Measurements from ENCODE around the gene PACSIN1. TPM values are rescaled to one million over a fixed set of nuclear protein-coding genes. Genes with fewer than 3 reads are reported as not detected.

The PACSIN1 gene
- total RNA-seq, 2 experiments from 2014 or later, result 0.11 to 0.13 TPM

DNA sequence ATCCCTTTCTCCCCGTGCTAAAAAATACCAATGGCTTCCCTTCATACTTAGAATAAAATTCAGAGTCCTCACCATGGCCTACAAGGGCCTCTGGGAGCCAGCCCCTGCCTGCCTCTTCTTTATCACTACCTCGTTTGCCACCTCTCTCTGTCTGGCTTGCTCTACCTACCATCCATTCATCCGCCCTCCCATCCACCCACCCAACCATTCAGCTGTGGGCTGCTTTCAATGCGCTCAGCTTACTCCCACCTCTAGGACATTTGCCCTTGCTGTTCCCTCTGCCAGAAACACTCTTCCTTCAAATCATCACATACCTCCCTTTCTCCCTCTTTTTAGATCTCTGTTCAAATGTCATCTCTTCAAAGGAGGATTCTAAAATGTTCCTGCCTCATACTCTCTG, 44.4 kb downstream of the PACSIN1 start:
- CTCF ChIA-PET, result interaction anchor here (0.6 kb wide), 1 partner anchor 91 kb away, joined by 5 read pairs; no protein-coding TSS in a partner anchor

DNA sequence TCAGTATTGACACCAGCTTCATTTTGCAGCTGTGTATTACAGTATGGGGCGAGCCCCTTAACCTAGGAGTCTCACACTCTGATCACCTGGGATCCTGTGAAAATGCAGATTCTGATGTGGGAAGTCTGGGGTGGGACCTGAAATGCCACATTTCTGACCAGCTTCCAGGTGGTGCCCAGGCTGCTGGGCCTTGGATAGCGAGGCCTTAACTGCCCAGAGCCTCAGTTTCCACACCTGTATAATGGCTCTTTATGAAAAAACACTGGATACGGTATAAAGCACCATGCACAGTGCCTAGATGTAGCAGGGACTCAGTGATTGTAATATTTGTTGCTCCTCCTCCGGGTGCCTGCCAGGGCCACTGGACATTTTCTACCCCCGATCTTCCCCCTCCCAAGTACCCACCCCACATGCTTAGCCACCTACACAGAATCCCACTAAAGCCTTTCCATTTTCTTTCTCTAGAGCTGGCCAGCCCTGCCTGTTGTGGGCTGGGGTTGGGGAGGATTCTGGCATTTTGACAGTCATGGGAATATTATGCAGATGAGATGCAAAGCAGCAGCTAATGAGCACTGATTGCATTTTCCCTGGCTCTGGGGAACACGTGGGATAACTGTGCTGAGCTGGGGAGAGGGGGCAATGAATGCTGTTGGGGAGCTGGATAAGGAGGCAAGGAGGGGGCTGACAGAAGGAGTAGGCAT, 45.5 kb downstream of the PACSIN1 start:
- ChIA-PET CTCF (no interaction called here), POLR2A (no interaction called here)

More for the DNA sequence above, 44.4 kb downstream of the PACSIN1 start:
- POLR2A ChIA-PET, result no interaction called here

GRCh38 chr6:34511915-34512737, 46.2 kb downstream of the PACSIN1 start:
- ChIA-PET CTCF (no interaction called here), POLR2A (no interaction called here)

DNA sequence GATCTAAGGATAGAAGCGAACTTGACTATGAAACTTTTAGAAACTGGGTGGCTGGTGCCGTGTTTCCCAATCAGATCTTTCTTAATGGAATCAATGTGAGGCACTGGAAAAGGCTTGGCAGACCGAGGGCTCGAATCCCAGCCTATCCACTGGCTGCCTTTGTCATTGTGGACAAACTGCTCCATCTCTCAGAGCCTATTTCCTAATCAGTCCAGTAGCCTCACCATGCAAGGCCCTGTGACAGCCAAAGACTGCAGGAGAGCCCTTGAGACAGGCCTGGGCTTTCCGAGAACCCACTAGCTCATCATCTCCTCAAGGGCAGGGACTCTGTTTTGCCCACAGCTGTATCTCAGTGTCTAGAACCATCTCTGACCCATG, 46.9 kb downstream of the PACSIN1 start:
- ChIA-PET CTCF (no interaction called here), POLR2A (no interaction called here)

- CTCF ChIA-PET, result no interaction called here
- POLR2A ChIA-PET, result no interaction called here
Measured at GRCh38 chr6:34513646-34514045, 47.8 kb downstream of the PACSIN1 start.

DNA sequence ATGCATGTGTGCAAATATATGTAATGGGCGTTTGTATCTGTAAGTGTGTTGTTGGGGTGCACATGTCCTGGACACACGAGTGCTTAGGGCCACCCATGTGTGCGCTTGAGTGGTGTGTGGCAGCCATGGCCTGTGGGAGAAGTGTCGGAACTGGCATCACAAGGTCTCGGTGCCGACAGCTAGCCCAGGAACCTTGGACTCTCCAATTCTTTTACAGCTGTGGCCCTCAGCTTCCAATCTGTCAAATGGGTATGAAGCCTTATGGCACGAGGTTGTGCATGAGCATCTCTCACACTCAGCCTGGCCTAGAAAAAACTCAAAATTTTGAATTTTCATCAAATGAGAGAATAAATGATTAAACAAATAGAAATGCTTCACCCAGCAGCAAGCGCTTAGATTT, 48.2 kb downstream of the PACSIN1 start:
- ChIA-PET CTCF (no interaction called here), POLR2A (no interaction called here)

DNA sequence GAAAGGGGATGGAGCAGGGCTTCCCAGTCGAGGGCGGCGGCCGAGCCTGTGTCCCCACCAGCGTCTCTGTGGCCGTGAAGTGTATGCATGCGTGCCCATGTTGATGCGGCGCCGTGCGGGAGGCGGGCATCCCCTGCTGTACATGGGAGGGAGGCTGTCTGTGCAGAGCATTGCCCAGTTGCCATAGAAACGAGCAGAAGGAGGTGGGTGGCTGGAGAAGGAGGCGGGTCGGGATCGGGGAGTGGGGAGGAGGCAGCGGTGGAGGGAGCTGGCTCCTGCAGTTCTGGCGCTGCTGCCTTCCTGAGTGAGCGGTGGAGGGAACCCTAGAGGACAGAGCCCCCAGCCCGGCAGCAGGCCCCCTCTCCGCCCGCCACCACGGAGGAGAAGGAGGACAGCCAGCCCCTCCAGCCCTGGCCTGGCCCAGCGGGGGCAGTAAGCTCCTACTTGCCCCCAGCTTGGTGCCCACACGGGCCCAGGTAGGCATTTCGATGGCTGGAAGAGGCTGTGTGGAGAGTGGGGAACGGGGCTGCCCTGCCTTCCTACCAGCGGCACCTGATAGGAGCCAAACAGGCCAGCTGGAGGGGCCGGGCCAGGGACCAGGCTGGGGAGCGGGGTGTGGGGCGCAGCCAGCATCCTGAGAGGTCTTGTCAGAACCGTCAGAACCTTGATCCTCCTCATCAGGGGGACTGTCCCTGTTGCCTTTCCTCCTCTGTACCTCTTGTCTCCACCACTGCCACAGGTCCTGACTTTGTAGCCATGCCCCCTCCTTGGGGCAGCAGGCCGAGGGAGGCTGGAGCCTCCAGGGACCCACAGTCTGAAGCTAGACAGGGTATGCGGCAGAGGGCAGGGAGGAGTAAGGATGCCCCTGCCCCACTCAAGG, 49.0 kb downstream of the PACSIN1 start:
- POLR2A ChIA-PET, result no interaction called here
- CTCF ChIA-PET, result no interaction called here

DNA sequence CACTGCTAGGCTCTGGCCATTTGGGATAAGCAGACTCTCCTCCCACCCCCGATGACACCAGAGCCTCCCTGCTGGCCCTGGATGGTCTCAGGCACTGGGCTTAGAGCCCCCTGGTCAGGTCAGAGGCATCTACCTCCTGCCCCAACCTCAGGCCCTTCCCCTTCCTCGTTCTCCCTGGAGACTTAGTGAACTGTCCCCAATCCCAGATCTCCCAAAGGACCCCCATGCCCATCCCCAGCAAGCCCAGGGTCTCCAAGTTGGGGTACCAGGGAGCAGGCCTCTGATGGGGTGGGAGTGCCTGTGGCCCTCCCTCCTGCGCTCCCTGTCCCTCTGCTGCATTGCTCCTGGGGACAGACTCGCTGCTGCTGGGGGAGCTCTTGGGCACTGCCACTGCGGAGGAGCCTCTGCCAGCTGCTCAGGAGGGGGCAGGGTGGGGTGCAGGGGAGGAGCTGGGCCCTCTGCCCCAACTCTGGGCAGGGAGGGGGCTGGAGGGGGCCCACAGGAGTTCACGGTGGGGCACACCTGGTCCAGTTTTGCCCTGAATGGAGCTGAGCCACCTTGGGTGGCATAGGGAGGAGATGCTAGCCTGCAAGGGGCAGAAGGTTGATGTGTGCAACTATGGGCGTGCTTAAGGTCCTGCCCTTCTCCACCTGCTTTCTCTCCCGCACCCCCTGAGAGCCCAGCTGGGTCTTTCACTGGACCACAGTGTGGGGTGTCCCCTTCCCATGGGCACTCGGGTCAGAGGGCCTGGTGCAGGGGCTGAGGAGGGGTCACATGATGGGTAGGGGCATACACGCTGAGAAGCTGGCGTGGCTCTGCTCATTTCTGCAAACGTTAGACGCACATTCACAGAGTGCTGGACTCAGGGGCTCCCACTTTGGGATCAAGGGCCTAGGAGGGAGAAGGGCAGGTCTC, 49.9 kb downstream of the PACSIN1 start:
- ChIA-PET POLR2A (no interaction called here), CTCF (no interaction called here)

- ChIA-PET POLR2A (no interaction called here), CTCF (no interaction called here)
Measured at GRCh38 chr6:34516391-34517324, 50.8 kb downstream of the PACSIN1 start.

DNA sequence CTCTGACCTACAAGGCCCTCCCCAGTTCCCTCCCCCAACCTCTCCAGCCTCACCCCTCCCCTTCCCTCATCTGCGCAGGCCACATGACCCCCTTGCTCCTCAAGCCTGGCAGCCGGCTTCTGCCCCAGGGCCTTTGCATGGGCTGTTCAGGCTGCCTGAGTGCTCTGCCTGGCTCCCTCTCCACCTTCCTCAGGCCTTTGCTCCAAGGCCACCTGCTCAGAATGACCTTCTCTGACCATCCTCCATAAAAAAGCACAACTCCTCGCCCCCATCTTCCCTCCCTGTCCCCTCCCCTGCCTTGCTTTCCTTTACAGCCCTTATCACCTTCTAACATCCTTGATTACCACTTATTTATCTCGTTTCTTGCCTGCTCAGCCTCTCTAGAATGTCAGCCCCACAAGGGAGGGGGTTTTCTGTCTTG, 51.6 kb downstream of the PACSIN1 start:
- POLR2A ChIA-PET, result no interaction called here
- CTCF ChIA-PET, result no interaction called here

- CTCF ChIA-PET, result no interaction called here
- POLR2A ChIA-PET, result no interaction called here
Measured at GRCh38 chr6:34517966-34518365, 52.1 kb downstream of the PACSIN1 start.

DNA sequence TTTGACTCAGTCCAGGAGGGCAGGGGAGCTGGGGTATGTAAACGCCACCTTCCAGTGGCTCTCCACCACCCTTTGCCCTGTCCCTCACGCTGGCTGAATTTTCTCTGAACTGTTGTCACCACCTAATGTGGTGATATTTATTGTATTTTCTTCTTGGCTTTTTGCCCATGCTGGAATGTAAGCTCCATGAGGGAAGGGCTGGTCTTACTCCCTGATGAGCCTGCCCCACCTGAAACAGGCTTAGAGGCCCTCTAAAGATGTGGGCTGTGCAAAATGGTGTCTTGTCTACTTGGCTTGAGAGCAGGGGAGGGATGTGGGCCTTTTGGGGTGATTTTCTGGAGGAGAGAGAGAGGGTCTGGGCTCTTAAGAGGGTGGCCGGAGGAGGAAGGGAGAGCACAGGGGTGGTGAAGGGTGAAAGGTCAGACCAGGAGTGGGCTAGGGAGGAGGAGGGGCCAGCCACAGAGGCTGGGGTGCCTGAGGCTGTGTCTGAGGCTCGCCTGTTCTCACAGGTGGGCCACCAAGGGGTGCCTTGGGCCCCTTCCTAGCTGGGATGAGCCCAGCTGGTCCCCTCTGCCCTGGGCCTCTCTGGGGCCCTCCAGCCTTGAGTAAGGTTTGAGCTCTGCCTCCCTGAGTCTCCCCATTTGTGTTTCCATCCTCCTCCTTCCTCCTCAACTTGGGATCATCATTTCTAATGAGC, 52.9 kb downstream of the PACSIN1 start:
- POLR2A ChIA-PET, result no interaction called here
- CTCF ChIA-PET, result no interaction called here

GRCh38 chr6:34519971-34520644, 54.2 kb downstream of the PACSIN1 start:
- ChIA-PET CTCF (interaction anchor here (0.8 kb wide), 1 partner anchor 23 kb away, joined by 3 read pairs; no protein-coding TSS in a partner anchor), POLR2A (no interaction called here)

- CTCF ChIA-PET, result no interaction called here
- POLR2A ChIA-PET, result no interaction called here
Measured at GRCh38 chr6:34520645-34521462, 55.0 kb downstream of the PACSIN1 start.

DNA sequence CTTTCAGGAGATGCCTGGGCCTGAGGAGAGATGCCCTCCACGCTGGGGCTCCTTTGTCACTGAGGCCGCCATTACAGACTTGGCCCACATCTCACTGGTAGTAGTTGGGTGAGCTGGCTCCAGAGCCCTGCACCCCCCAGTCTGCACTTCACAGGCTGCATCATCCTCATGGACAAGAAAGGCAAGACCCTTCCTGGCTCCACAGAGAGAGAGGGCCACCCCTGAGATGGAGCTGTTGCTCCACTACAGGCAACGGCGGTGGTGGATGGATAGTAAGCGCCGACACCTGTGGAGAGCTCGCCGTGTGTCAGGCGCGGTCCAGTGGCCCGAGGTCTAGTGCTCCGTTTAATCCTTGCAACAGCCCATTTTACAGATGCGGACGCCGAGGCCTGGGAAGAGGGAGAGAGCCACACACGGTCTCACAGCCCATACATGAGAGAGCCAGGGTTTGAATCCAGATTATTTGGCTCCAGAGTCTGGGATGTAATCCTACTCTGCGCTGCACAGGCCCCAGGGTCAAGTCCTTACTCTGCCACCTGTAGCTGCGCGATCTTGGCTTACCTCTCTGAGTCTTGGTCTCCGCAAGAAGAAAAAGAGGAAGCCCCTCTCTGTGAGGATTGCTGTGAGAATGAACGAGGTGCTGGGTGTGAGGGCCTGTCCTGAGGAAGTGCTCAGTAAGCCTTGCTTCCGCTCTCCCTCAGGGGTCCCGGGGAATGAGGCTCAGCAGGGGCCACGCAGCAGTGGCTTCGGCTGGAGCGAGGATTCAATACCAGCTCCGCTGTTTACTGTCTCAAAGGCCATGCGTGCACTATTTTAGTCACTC, 55.8 kb downstream of the PACSIN1 start:
- ChIA-PET CTCF (interaction anchor here (1.2 kb wide), 1 partner anchor 62 kb away, joined by 4 read pairs; no protein-coding TSS in a partner anchor), POLR2A (no interaction called here)

DNA sequence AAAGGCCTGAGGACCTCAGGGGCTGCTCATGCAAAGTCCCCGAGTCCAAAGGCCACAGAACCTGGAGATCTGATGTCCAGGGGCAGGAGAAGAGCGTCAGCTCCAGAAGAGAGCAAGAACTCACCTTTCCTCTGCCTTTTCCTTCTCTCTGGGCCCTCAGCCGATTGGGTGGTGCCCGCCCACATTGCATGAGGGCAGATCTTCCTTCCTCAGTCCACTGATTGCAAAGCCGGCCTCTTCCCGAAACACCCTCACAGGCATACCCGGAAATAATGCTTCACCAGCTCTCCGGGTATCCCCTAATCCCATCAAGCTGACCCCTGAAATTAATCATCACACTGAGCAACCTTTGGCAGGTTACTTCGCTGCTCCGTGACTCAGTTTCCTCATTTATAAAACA, 56.9 kb downstream of the PACSIN1 start:
- ChIA-PET POLR2A (no interaction called here), CTCF (interaction anchor here (0.8 kb wide), 1 partner anchor 97 kb away, joined by 3 read pairs; the partner anchor contains the start of gene RPS10)
